Smooth muscle cell (in vitro differentiated cells): Measurements from ENCODE around the gene POLR2I. TPM values are rescaled to one million over a fixed set of nuclear protein-coding genes. Genes with fewer than 3 reads are reported as not detected.

ENCODE experiments used
- DNase-seq: peaks from one replicate; lab custom pipeline; 2025; ENCODE audit not compliant: unreplicated experiment; lab: John Stamatoyannopoulos, UW
- H2AFZ ChIP-seq: fragments of 200-600 bp; sonication (generic); 2 replicates; pipeline ENCODE4 v1.6.0; 2016; ENCODE audit warnings: antibody characterized with exemption, low read depth, mild to moderate bottlenecking
- H3F3A ChIP-seq: fragments of 200-600 bp; sonication (generic); 2 replicates; pipeline ENCODE4 v1.6.0; 2017; ENCODE audit warnings: antibody characterized with exemption, low read depth
- H3K27ac ChIP-seq: fragments of 200-600 bp; sonication (generic); 2 replicates; pipeline ENCODE4 v1.5.1; 2016; ENCODE audit warnings: low read depth, mild to moderate bottlenecking
- H3K27me3 ChIP-seq: fragments of 200-600 bp; sonication (generic); 2 replicates; pipeline ENCODE4 v1.6.1; 2016; ENCODE audit warnings: low read depth, mild to moderate bottlenecking
- H3K36me3 ChIP-seq: fragments of 200-600 bp; sonication (generic); 2 replicates; pipeline ENCODE4 v1.5.1; 2016; ENCODE audit warnings: low read depth
- H3K4me1 ChIP-seq: fragments of 200-600 bp; sonication (generic); 2 replicates; pipeline ENCODE4 v1.5.1; 2016; ENCODE audit warnings: low read depth
- H3K4me2 ChIP-seq: fragments of 200-600 bp; sonication (generic); 2 replicates; pipeline ENCODE4 v1.6.0; 2016; ENCODE audit warnings: mild to moderate bottlenecking
- H3K4me3 ChIP-seq: fragments of 200-600 bp; sonication (generic); 2 replicates; pipeline ENCODE4 v1.5.1; 2016; ENCODE audit warnings: mild to moderate bottlenecking
- H3K79me2 ChIP-seq: fragments of 200-600 bp; sonication (generic); 2 replicates; pipeline ENCODE4 v1.6.0; 2016; ENCODE audit warnings: low read depth, mild to moderate bottlenecking
- H3K9ac ChIP-seq: fragments of 200-600 bp; sonication (generic); 2 replicates; pipeline ENCODE4 v1.6.0; 2016; ENCODE audit warnings: low read depth
- H3K9me3 ChIP-seq: fragments of 200-600 bp; sonication (generic); replicated peaks from 2 replicates; pipeline ENCODE4 v1.5.1; 2016; ENCODE audit warnings: low read depth
- H4K20me1 ChIP-seq: fragments of 200-600 bp; sonication (generic); 2 replicates; pipeline ENCODE4 v1.6.0; 2016; ENCODE audit warnings: low read depth
- WGBS: methylation state at CpG from one replicate; pipeline ENCODE4 v1.1.7; 2016; ENCODE audit warnings: low lambda C conversion rate; 5-methylcytosine and 5-hydroxymethylcytosine counted together
- polyA plus RNA-seq: library from polyadenylated mRNA; unstranded; fragments of >200 nt; fragmentation: Nextera tagmentation; extraction: Ambion mirVana; gene quantifications from 2 replicates; pipeline ENCODE4 v1.2.1, GENCODE V29; 2016
- total RNA-seq: library from RNA; depleted of rRNA; stranded (reverse); fragments of >200 nt; gene quantifications from 2 replicates; pipeline ENCODE4 v1.2.3, GENCODE V29; 2014
- TF ChIP-seq, protein P1 (sequence below): fragments of 200-600 bp; sonication (generic); IDR thresholded peaks from 2 replicates; pipeline ENCODE4 v1.5.1; 2017; ENCODE audit warnings: borderline replicate concordance, mild to moderate bottlenecking, antibody characterized with exemption; ENCODE audit not compliant: insufficient read depth, poor library complexity, severe bottlenecking

Gene POLR2I
- total and polyA plus RNA-seq, 2 experiments from 2014 or later: 102 to 132 TPM

DNA sequence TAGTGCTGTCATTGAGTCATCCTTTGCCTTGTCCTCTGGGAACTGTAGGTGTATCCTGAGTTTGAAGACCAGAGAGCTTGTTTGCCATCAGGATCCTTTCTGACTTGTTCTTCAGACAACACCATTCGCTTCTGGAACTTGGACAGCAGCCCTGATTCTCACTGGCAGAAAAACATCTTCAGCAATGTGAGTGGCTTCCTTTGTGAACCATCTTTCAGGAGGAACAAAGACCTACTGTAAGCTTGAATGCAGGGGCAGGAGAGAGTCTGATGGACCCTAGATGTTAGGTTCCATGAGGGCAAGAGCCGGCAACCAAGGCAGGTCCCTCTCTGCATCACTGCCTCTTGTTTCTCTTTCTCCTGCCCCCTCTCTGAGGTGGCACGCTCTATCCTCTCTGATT, 33.3 kb downstream of the POLR2I start:
- no peaks in the 10 kb centered on the region for H3K9me3 ChIP-seq
- H3K79me2 ChIP-seq: no peaks in the 10 kb centered on the region
- no peak overlapping the region for H2AFZ ChIP-seq
- no peak overlapping the region for H3K27ac ChIP-seq
- no peaks in the 10 kb centered on the region for H3K36me3 ChIP-seq
- no peaks in the 10 kb centered on the region for H4K20me1 ChIP-seq
- no peaks in the 10 kb centered on the region for H3F3A ChIP-seq
- no peak overlapping the region for H3K4me2 ChIP-seq
- TF ChIP-seq, protein P1, sequence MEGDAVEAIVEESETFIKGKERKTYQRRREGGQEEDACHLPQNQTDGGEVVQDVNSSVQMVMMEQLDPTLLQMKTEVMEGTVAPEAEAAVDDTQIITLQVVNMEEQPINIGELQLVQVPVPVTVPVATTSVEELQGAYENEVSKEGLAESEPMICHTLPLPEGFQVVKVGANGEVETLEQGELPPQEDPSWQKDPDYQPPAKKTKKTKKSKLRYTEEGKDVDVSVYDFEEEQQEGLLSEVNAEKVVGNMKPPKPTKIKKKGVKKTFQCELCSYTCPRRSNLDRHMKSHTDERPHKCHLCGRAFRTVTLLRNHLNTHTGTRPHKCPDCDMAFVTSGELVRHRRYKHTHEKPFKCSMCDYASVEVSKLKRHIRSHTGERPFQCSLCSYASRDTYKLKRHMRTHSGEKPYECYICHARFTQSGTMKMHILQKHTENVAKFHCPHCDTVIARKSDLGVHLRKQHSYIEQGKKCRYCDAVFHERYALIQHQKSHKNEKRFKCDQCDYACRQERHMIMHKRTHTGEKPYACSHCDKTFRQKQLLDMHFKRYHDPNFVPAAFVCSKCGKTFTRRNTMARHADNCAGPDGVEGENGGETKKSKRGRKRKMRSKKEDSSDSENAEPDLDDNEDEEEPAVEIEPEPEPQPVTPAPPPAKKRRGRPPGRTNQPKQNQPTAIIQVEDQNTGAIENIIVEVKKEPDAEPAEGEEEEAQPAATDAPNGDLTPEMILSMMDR: no peak
- no peak overlapping the region for H3K4me3 ChIP-seq
- no peaks in the 10 kb centered on the region for H3K4me1 ChIP-seq
- 100% methylated on average over 3 of the region's 3 CpGs for WGBS
- no peak overlapping the region for H3K9ac ChIP-seq
- no peak for DNase-seq
- no peaks in the 10 kb centered on the region for H3K27me3 ChIP-seq

DNA sequence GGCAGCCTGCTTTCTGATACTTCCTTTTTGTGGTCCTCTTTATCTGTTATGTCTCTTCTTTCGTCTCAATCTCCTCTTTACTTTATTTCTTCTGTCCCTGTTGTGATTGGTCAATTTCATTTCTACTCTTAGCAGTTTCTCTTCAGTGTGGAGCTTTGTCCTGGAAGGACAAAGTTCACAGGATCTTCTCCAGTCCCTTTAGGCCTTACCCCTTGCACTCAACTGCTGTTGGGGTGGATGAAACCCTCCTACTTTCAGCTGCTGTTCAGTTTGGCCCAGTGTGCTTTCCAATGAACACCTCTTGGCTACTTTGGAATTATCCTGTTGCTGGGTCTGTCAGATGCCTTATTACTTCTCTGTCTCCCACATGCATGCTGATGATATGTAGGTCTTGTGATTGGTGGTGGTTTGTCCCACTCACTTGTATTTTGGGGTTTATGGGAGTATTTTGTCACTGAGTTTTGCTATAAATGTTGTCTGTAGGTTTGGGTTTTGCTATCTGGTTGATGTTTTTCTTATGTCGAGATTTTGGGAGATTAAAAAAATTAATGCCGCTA, 35.2 kb downstream of the POLR2I start:
- Histone ChIP-seq H3K36me3 (no peaks in the 10 kb centered on the region), H3K4me1 (no peaks in the 10 kb centered on the region), H3F3A (no peaks in the 10 kb centered on the region), H3K4me3 (no peak overlapping the region), H3K27me3 (no peaks in the 10 kb centered on the region), H3K79me2 (no peaks in the 10 kb centered on the region), H3K27ac (no peak overlapping the region), H3K9me3 (no peaks in the 10 kb centered on the region), H3K4me2 (no peak overlapping the region), H3K9ac (no peak overlapping the region), H2AFZ (no peak overlapping the region), H4K20me1 (no peaks in the 10 kb centered on the region)
- DNase-seq: no peak
- TF ChIP-seq, protein P1: no peak
- WGBS: 99% methylated on average over 3 of the region's 3 CpGs

DNA sequence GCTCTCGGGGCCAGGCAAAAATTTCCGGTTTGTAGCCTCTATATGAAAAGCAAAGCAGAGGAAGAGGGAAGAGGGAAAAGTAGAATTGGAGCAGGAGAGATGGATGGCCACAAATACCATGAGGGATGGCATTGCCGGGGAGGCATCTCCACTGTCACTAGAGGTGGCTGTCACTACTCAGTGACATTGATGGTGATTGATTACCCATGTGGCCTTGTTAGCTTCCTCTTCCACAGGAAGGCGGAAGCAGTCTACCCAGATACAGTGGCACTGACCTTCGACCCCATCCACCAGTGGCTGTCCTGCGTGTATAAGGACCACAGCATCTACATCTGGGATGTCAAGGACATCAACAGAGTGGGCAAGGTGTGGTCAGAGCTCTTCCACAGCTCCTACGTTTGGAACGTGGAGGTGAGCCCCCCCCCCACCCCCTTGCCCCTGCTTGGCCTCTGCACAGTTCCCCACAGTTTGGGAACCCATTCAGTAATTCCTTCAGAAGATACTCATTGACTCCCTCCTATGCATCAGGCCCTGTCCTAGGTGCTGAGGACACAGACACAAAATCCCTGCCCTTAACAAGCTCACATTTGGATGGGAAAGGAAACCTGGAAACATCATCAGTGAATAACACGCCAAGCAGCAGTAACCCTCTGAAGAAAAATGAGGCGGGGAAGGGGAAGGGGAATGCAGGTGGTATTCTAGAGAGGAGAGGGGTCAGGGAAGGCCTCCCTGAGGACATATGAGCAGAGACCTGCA, 41.4 kb downstream of the POLR2I start:
- WGBS: 90% methylated on average over 10 of the region's 10 CpGs
- no peak overlapping the region for H3K27ac ChIP-seq
- H3K9me3 ChIP-seq: no peaks in the 10 kb centered on the region
- H3K36me3 ChIP-seq: no peaks in the 10 kb centered on the region
- no peak overlapping the region for H3K4me3 ChIP-seq
- TF ChIP-seq, protein P1: no peak
- no peak overlapping the region for H3K4me2 ChIP-seq
- DNase-seq: no peak
- no peaks in the 10 kb centered on the region for H3K27me3 ChIP-seq
- no peaks in the 10 kb centered on the region for H3K79me2 ChIP-seq
- no peaks in the 10 kb centered on the region for H3K4me1 ChIP-seq
- no peak overlapping the region for H3K9ac ChIP-seq
- no peaks in the 10 kb centered on the region for H3F3A ChIP-seq
- H2AFZ ChIP-seq: no peak overlapping the region
- H4K20me1 ChIP-seq: no peaks in the 10 kb centered on the region
